Panc1 (cell line): ENCODE data around the gene MOB2. TPM values are rescaled to one million over a fixed set of nuclear protein-coding genes. Genes with fewer than 3 reads are reported as not detected.

Experiments used
- ATAC-seq: fragments of 200-7000 bp; cut with Tn5 transposase; 2 replicates; pipeline ENCODE4 v1.9.1; 2020; ENCODE audit warnings: mild to moderate bottlenecking, moderate library complexity
- BruUV-seq: library from RNA; stranded (reverse); fragments of 400-500 nt; replicated peaks from 2 replicates; lab custom pipeline; 2021; lab: Mats Ljungman, UMichigan
- CTCF ChIA-PET: fragments of 300-600 bp; sonication (Branson Sonifier 250); formaldehyde crosslinking; loops from one replicate; lab custom pipeline; 2022; ENCODE audit warnings: antibody characterized with exemption; lab: Charles Lee
- POLR2A ChIA-PET: fragments of 300-600 bp; sonication (Branson Sonifier 250); formaldehyde crosslinking; loops from one replicate; lab custom pipeline; 2022; ENCODE audit warnings: antibody characterized with exemption; lab: Charles Lee
- DNase-seq: peaks from one replicate; pipeline ENCODE4 v3.0.0-alpha.2; 2010; ENCODE audit warnings: low read depth, low spot score
- H3K27ac ChIP-seq: 2 replicates; pipeline ENCODE4 v1.5.1; 2011; ENCODE audit warnings: mild to moderate bottlenecking, low read length, inconsistent platforms
- H3K27me3 ChIP-seq: fragments of 200-500 bp; sonication (Bioruptor generic); 2 replicates; pipeline ENCODE4 v1.6.0; 2014; ENCODE audit warnings: low read length, inconsistent platforms; ENCODE audit not compliant: control insufficient read depth, insufficient read depth
- H3K36me3 ChIP-seq: fragments of 200-500 bp; sonication (Bioruptor generic); 2 replicates; pipeline ENCODE4 v1.5.1; 2014; ENCODE audit warnings: inconsistent platforms, mild to moderate bottlenecking, low read length, moderate library complexity; ENCODE audit not compliant: control insufficient read depth, insufficient read depth
- H3K4me1 ChIP-seq: 2 replicates; pipeline ENCODE4 v1.5.1; 2011; ENCODE audit warnings: inconsistent platforms, mild to moderate bottlenecking, low read length, moderate library complexity; ENCODE audit not compliant: control insufficient read depth, insufficient read depth
- H3K4me3 ChIP-seq, 2 experiments: 2 replicates each; pipeline ENCODE4 v1.5.1; 2011 to 2012; ENCODE audit warnings: low read depth in 2 of 2, low read length in 2 of 2, mild to moderate bottlenecking in 2 of 2, inconsistent platforms in 1 of 2, moderate library complexity in 1 of 2
- H3K9me3 ChIP-seq: fragments of 200-500 bp; sonication (Bioruptor generic); 2 replicates; pipeline ENCODE4 v1.5.1; 2014; ENCODE audit warnings: low read depth, mild to moderate bottlenecking, inconsistent platforms, low read length, moderate library complexity; ENCODE audit not compliant: control insufficient read depth, insufficient read depth
- POLR2AphosphoS5 ChIP-seq: IDR thresholded peaks from 2 replicates; pipeline ENCODE4 v1.6.1; 2012; ENCODE audit warnings: mild to moderate bottlenecking, low read depth, low read length, moderate library complexity
- SIN3A ChIP-seq: IDR thresholded peaks from 2 replicates; pipeline ENCODE4 v1.6.1; 2012; ENCODE audit warnings: low read depth, mild to moderate bottlenecking, low read length, moderate library complexity, borderline replicate concordance; ENCODE audit not compliant: insufficient read depth
- TCF7L2 ChIP-seq: IDR thresholded peaks from 2 replicates; pipeline ENCODE4 v1.6.1; 2011; ENCODE audit warnings: mild to moderate bottlenecking, low read depth, low read length, inconsistent platforms
- in situ Hi-C: cut with HindIII; loops from 2 replicates; pipeline ENCODE4 v1.10.0; 2016; ENCODE audit warnings: low sequenced_read_pairs, low pct_unique_long_range_greater_than_20kb
- intact Hi-C: fragments of 100-400 bp; cut with micrococcal nuclease; formaldehyde crosslinking; loops from one replicate; pipeline ENCODE4 v1.10.0; 2022; ENCODE audit not compliant: unreplicated experiment
- total RNA-seq: library from RNA; stranded (reverse); gene quantifications from one replicate; pipeline ENCODE4 v1.2.1, GENCODE V29; 2021; ENCODE audit not compliant: unreplicated experiment
- TF ChIP-seq, protein P1 (sequence below), 2 experiments: IDR thresholded peaks; 2 replicates each; pipeline ENCODE4 v1.6.1; 2011 to 2012; ENCODE audit warnings: low read depth in 2 of 2, control low read depth in 1 of 2, low read length in 1 of 2, mild to moderate bottlenecking in 1 of 2, moderate library complexity in 1 of 2; ENCODE audit not compliant: insufficient read depth in 1 of 2
- TF ChIP-seq, protein P2 (sequence below): fragments of 450-650 bp; IDR thresholded peaks from 2 replicates; pipeline ENCODE4 v1.5.1; 2017; ENCODE audit warnings: mild to moderate bottlenecking

The MOB2 gene
- total RNA-seq, 1 experiment from 2014 or later: 51.2 TPM

DNA sequence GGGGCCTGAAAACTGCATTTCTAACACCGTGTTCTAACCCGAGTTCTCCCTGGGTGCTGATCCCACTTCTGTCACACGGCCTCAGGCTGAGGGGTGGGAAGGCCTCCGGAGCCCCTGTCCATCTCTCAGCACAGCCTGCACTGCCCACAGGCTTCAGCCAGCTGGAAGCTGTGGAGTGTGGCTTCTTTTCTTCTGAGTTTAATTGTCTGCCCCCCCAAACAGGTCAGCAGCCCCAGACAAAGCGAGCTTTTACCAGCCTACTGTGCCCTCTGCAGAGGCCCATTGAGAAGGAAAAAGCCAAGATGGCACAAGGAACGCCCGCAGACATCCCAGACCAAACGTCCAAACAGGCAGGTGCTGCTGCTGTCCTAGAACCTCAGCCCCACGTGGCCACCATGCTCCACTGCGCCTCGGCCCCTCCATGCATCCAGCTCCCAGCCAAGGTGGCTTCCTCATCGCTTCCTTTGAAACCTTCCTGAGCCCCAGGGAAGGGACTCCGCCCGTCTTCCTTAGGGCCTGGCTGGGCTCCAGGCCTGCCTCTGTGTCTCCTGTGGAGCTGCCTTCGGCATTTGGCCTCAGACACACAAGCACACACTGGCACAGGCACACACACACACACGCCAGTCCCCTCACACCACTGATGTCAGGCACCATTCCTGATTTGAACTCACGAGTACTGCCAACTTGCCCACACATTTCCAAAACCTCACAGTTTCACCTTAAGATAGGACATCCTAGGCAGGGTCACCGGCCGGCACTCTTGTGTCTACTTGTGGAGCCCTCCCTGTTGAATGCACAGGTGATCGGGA, 1.7 kb downstream of the MOB2 start:
- DNase-seq (no peak), ATAC-seq (no peak)
- in situ Hi-C loops (no loop called here), intact Hi-C loops (no loop called here)
- Histone ChIP-seq H3K4me3 (no peak overlapping the region), H3K4me1 (peaks cover 27% of the 10 kb centered on the region), H3K27me3 (no peaks in the 10 kb centered on the region), H3K36me3 (no peaks in the 10 kb centered on the region), H3K9me3 (no peaks in the 10 kb centered on the region), H3K27ac (no peak overlapping the region)
- ChIA-PET POLR2A (no interaction called here), CTCF (no interaction called here)
- TF ChIP-seq, protein P1, sequence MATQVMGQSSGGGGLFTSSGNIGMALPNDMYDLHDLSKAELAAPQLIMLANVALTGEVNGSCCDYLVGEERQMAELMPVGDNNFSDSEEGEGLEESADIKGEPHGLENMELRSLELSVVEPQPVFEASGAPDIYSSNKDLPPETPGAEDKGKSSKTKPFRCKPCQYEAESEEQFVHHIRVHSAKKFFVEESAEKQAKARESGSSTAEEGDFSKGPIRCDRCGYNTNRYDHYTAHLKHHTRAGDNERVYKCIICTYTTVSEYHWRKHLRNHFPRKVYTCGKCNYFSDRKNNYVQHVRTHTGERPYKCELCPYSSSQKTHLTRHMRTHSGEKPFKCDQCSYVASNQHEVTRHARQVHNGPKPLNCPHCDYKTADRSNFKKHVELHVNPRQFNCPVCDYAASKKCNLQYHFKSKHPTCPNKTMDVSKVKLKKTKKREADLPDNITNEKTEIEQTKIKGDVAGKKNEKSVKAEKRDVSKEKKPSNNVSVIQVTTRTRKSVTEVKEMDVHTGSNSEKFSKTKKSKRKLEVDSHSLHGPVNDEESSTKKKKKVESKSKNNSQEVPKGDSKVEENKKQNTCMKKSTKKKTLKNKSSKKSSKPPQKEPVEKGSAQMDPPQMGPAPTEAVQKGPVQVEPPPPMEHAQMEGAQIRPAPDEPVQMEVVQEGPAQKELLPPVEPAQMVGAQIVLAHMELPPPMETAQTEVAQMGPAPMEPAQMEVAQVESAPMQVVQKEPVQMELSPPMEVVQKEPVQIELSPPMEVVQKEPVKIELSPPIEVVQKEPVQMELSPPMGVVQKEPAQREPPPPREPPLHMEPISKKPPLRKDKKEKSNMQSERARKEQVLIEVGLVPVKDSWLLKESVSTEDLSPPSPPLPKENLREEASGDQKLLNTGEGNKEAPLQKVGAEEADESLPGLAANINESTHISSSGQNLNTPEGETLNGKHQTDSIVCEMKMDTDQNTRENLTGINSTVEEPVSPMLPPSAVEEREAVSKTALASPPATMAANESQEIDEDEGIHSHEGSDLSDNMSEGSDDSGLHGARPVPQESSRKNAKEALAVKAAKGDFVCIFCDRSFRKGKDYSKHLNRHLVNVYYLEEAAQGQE (IDR thresholded peaks at IDR 0.05; ENCODE audit: insufficient read depth in 1 of 2, low read depth in 2 of 2, low read length in 1 of 2): no peak
- TF ChIP-seq, protein P2, sequence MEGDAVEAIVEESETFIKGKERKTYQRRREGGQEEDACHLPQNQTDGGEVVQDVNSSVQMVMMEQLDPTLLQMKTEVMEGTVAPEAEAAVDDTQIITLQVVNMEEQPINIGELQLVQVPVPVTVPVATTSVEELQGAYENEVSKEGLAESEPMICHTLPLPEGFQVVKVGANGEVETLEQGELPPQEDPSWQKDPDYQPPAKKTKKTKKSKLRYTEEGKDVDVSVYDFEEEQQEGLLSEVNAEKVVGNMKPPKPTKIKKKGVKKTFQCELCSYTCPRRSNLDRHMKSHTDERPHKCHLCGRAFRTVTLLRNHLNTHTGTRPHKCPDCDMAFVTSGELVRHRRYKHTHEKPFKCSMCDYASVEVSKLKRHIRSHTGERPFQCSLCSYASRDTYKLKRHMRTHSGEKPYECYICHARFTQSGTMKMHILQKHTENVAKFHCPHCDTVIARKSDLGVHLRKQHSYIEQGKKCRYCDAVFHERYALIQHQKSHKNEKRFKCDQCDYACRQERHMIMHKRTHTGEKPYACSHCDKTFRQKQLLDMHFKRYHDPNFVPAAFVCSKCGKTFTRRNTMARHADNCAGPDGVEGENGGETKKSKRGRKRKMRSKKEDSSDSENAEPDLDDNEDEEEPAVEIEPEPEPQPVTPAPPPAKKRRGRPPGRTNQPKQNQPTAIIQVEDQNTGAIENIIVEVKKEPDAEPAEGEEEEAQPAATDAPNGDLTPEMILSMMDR: no peak
- TF ChIP-seq TCF7L2 (no peak), SIN3A (no peak), POLR2AphosphoS5 (no peak)
- TSS peak; percentile 40 for BruUV-seq

DNA sequence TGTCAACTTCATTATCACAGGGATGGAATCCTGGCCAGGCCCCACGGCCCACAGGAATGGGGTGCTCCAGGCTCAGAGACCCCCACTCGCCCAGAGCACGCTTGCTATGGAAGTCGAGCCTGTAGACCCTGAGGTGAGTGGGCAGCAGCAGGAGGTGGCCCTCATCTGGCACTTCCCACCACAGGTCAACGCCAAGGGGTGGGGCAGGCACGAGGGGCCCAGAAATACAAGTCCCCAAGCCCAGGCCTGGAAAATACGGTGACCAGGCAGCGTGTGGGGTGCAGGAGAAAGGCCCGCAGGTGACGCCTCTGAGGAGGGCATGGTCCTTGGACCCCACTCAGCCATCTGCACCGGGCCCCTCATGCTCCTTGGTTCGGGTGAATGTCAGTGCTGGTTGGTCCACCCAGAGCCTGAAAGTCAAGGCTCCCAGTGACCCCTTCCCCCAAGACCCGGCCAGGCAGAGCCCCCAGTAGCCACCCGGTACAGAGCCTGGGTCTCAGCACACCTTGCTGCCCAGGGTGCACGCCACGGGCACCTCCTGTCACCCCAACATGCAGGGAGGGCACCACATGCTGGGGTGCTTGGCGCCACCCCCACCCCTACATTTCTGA, 2.4 kb downstream of the MOB2 start:
- POLR2A ChIA-PET: no interaction called here
- BruUV-seq: no TSS peak
- H3K36me3 ChIP-seq: no peaks in the 10 kb centered on the region
- ATAC-seq (no peak), DNase-seq (no peak)
- H3K27ac ChIP-seq: no peak overlapping the region
- H3K4me1 ChIP-seq: peaks cover 27% of the 10 kb centered on the region
- CTCF ChIA-PET: no interaction called here
- H3K27me3 ChIP-seq: no peaks in the 10 kb centered on the region
- no peaks in the 10 kb centered on the region for H3K9me3 ChIP-seq
- intact Hi-C loops (no loop called here), in situ Hi-C loops (no loop called here)
- H3K4me3 ChIP-seq: no peak overlapping the region
- TF ChIP-seq, protein P1 (IDR thresholded peaks at IDR 0.05; ENCODE audit: insufficient read depth in 1 of 2, low read depth in 2 of 2, low read length in 1 of 2): no peak
- TF ChIP-seq POLR2AphosphoS5 (no peak), TCF7L2 (no peak), SIN3A (no peak)
- TF ChIP-seq, protein P2: no peak
